Testis (tissue), 3 donors: ENCODE data around the gene CSMD2. TPM values are rescaled to one million over a fixed set of nuclear protein-coding genes. Genes with fewer than 3 reads are reported as not detected.

Experiments used
- DNase-seq: peaks from one replicate; pipeline ENCODE4 v3.0.0-alpha.2; 2019
- H3K27ac ChIP-seq, 2 donors: fragments of 200-600 bp; sonication (generic); one replicate each; pipeline ENCODE4 v1.5.1; 2019
- H3K27me3 ChIP-seq: fragments of 200-600 bp; sonication (generic); one replicate; pipeline ENCODE4 v1.5.1; 2019
- H3K36me3 ChIP-seq: fragments of 200-600 bp; sonication (generic); one replicate; pipeline ENCODE4 v1.5.1; 2017; ENCODE audit warnings: low read depth; ENCODE audit errors: missing control alignments
- H3K4me1 ChIP-seq: fragments of 200-600 bp; sonication (generic); one replicate; pipeline ENCODE4 v1.5.1; 2019
- H3K4me3 ChIP-seq, 2 donors: fragments of 200-600 bp; sonication (generic); one replicate each; pipeline ENCODE4 v1.5.1; 2017 to 2019
- H3K9me3 ChIP-seq: fragments of 200-600 bp; sonication (generic); one replicate; pipeline ENCODE4 v1.5.1; 2017
- CTCF ChIP-seq, 3 experiments: fragments of 450-650 bp in 2 of 3; fragments of 200-600 bp in 1 of 3; sonication (generic) in 1 of 3; IDR thresholded peaks; one replicate each; pipeline ENCODE4 v1.5.1; 2016 to 2019; ENCODE audit warnings: antibody characterized with exemption in 3 of 3, mild to moderate bottlenecking in 2 of 3, moderate library complexity in 1 of 3
- POLR2A ChIP-seq: fragments of 450-650 bp; IDR thresholded peaks from one replicate; pipeline ENCODE4 v1.6.1; 2017; ENCODE audit warnings: antibody characterized with exemption, mild to moderate bottlenecking, moderate library complexity
- WGBS, 2 donors: methylation state at CpG; one replicate each; pipeline ENCODE4 v1.1.5; 2018; 5-methylcytosine and 5-hydroxymethylcytosine counted together
- intact Hi-C: fragments of 100-400 bp; cut with DNase I; formaldehyde crosslinking; loops from one replicate; pipeline ENCODE4 v1.15.1; 2023; ENCODE audit warnings: low total_unique reads
- polyA plus RNA-seq: library from polyadenylated mRNA; stranded (reverse); fragments of 350-450 nt; fragmentation: Illumina TruSeq; extraction: RNeasy Lipid Tissue Mini Kit (QIAGEN cat#74804); gene quantifications from one replicate; pipeline ENCODE4 v1.2.3, GENCODE V29; 2014; ENCODE audit warnings: low read depth, low replicate concordance; ENCODE audit not compliant: insufficient read depth
- total RNA-seq, 2 donors: library from RNA; depleted of rRNA; stranded (reverse); fragments of >200 nt; gene quantifications; one replicate each; pipeline ENCODE4 v1.2.3, GENCODE V29; 2016

CSMD2 gene
- total and polyA plus RNA-seq, 3 donors from 2014 or later, result 1.2 to 3.8 (median 2.7) TPM

DNA sequence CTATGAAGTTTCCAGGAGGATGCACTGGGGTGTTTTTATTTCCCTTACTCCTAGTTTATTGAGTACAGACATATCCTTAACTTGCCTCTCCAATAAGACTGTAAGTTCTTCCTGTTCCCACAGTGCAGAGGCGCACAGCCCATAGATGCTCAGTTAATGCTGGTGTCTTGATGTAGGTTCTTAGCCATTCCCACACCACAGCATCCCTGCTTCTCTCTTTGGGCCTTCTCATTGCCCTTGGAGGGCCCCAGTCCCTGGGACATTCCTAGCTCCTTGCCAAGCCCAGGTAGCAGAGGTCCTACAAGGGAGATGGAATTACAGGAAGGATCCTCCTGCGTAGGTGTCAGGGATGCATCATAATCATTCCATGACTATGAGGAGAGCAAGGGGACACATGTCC, 362.8 kb downstream of the CSMD2 start:
- H3K36me3 ChIP-seq, result no peaks in the 10 kb centered on the region
- no peaks in the 10 kb centered on the region for H3K9me3 ChIP-seq
- no peaks in the 10 kb centered on the region for H3K4me1 ChIP-seq
- no peak for DNase-seq
- intact Hi-C loops, result no loop called here
- 93 to 95% methylated on average over 2 of the region's 2 CpGs for WGBS, 2 donors
- no peak overlapping the region for H3K4me3 ChIP-seq
- no peak overlapping the region for H3K27ac ChIP-seq
- TF ChIP-seq POLR2A (no peak), CTCF (IDR thresholded peaks at IDR 0.05) (no peak)
- H3K27me3 ChIP-seq, result no peaks in the 10 kb centered on the region

DNA sequence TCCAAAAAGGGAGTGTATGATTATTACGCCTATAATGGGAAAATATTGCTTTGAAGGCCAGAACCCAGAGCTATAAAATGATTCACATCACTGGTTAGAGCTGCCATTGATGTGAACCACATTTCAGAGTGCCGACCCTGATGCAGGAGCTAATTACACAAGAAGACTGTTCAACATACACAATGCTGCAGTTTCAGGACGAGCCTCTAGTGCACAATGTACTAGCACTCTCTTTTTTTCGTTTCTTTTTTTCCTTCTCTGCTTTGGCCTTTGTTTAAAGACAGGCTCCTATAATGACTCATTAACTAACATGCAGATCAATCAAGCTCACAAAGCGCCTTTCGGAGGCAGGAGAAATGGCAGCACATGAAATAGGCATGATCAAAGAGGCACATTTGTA, 367.2 kb downstream of the CSMD2 start:
- intact Hi-C loops, result no loop called here
- Histone ChIP-seq H3K36me3 (no peaks in the 10 kb centered on the region), H3K27me3 (no peaks in the 10 kb centered on the region), H3K27ac (no peak overlapping the region), H3K4me1 (no peaks in the 10 kb centered on the region), H3K9me3 (no peaks in the 10 kb centered on the region), H3K4me3 (no peak overlapping the region)
- DNase-seq, result no peak
- WGBS, 2 donors, result 80 to 84% methylated on average over 6 of the region's 6 CpGs
- TF ChIP-seq CTCF (IDR thresholded peaks at IDR 0.05) (no peak), POLR2A (no peak)

DNA sequence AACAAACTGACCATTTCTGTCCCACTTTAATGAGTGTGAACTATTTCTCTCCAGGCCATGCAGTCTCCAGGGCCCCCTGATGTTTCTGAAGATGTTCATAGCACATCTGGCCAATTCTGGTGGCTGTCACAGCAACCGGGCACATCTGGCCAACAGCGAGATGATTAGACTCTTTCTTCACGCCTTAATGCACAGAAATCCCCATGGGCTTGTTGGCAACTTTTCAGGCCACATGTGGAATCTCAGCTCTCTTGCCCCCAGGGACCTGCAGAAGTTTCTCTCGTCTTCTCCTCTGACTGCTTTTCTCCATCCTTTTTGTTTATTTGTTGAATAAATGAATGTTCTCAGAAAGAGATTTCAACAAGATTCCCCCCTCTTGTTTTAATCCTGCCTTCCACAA, 372.4 kb downstream of the CSMD2 start:
- no peak overlapping the region for H3K4me3 ChIP-seq
- H3K4me1 ChIP-seq, result no peaks in the 10 kb centered on the region
- 71 to 87% methylated on average over 4 of the region's 4 CpGs for WGBS, 2 donors
- no peaks in the 10 kb centered on the region for H3K36me3 ChIP-seq
- no peak for DNase-seq
- intact Hi-C loops, result no loop called here
- H3K9me3 ChIP-seq, result no peaks in the 10 kb centered on the region
- TF ChIP-seq CTCF (IDR thresholded peaks at IDR 0.05) (no peak), POLR2A (no peak)
- no peaks in the 10 kb centered on the region for H3K27me3 ChIP-seq
- H3K27ac ChIP-seq, result no peak overlapping the region

DNA sequence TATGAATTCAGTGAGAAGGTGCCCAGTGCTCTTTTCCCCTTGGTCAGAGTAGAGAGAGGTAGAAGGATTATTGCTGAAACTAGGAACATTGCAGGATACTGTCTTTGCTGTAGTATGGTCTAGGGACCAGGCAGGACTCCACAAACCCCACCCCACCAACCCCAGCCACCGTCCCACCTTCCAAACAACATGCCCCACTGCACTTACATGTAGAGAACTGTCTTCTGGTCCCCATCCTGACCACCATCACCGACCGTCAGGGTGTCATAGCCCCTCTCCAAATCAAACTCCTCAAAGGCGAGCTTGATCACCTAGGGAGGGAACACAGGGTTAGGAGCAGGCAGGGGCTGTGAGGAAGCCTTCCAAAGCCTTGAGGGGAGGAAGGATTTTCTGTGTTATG, 372.8 kb downstream of the CSMD2 start:
- no peak overlapping the region for H3K4me3 ChIP-seq
- intact Hi-C loops, result no loop called here
- no peaks in the 10 kb centered on the region for H3K9me3 ChIP-seq
- no peak for TF ChIP-seq POLR2A
- TF ChIP-seq CTCF (IDR thresholded peaks at IDR 0.05), result no peak
- no peaks in the 10 kb centered on the region for H3K4me1 ChIP-seq
- H3K27ac ChIP-seq, result no peak overlapping the region
- H3K27me3 ChIP-seq, result no peaks in the 10 kb centered on the region
- WGBS, 2 donors, result 89 to 97% methylated on average over 4 of the region's 4 CpGs
- no peak for DNase-seq
- no peaks in the 10 kb centered on the region for H3K36me3 ChIP-seq

- WGBS, 2 donors, result 95 to 98% methylated on average over 2 of the region's 2 CpGs
- DNase-seq, result no peak
Measured at GRCh38 chr1:33791251-33791650, 373.8 kb downstream of the CSMD2 start.

More at GRCh38 chr1:33791251-33791650, 373.8 kb downstream of the CSMD2 start:
- H3K36me3 ChIP-seq, result no peaks in the 10 kb centered on the region
- intact Hi-C loops, result no loop called here
- no peak for TF ChIP-seq POLR2A
- TF ChIP-seq CTCF (IDR thresholded peaks at IDR 0.05), result no peak
- H3K27me3 ChIP-seq, result no peaks in the 10 kb centered on the region
- H3K4me3 ChIP-seq, result no peak overlapping the region
- no peaks in the 10 kb centered on the region for H3K4me1 ChIP-seq
- H3K9me3 ChIP-seq, result no peaks in the 10 kb centered on the region
- no peak overlapping the region for H3K27ac ChIP-seq
